Ovary (tissue), 3 donors: ENCODE results near the gene GYG1.

ENCODE experiments used
- POLR2A ChIP-seq: fragments of 450-650 bp; IDR thresholded peaks from one replicate; pipeline ENCODE4 v1.6.1; 2017; ENCODE audit warnings: antibody characterized with exemption, mild to moderate bottlenecking, moderate library complexity
- TF ChIP-seq, protein P1 (sequence below), 3 donors: fragments of 450-650 bp in 2 of 3; fragments of 200-600 bp in 1 of 3; IDR thresholded peaks; one replicate each; pipeline versions ENCODE4 v1.5.1 to v1.8.0; 2016 to 2022; ENCODE audit warnings: antibody characterized with exemption in 3 of 3, mild to moderate bottlenecking in 1 of 3
- donor health status: DM: no; HTN: no; CAD: no.

DNA sequence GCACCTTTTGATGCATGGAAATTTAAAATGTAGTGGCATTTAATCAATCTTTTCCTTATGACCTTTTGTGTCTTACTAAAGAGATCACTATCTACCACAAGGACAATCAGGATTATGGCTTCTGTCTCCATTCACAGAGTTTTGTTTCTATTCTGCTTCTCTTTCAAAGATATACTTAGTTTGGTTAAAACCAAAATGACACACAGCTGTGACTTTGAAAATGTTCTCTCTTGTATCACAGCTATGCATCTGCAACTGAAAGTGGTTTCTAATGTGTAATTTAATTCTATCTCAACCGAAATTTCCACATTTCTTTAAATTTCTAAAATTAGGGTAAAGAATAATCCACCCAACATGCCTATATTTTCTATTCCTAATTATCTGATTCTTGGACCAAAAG, 67.3 kb downstream of the GYG1 start:
- TF ChIP-seq, protein P1, sequence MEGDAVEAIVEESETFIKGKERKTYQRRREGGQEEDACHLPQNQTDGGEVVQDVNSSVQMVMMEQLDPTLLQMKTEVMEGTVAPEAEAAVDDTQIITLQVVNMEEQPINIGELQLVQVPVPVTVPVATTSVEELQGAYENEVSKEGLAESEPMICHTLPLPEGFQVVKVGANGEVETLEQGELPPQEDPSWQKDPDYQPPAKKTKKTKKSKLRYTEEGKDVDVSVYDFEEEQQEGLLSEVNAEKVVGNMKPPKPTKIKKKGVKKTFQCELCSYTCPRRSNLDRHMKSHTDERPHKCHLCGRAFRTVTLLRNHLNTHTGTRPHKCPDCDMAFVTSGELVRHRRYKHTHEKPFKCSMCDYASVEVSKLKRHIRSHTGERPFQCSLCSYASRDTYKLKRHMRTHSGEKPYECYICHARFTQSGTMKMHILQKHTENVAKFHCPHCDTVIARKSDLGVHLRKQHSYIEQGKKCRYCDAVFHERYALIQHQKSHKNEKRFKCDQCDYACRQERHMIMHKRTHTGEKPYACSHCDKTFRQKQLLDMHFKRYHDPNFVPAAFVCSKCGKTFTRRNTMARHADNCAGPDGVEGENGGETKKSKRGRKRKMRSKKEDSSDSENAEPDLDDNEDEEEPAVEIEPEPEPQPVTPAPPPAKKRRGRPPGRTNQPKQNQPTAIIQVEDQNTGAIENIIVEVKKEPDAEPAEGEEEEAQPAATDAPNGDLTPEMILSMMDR (IDR thresholded peaks at IDR 0.05), result no peak
- TF ChIP-seq POLR2A, result no peak
